HEK293 (cell line): ENCODE data around the gene COP1.

Experiments used
- FEZF1 ChIP-seq: fragments of 450-650 bp; formaldehyde crosslinking; IDR thresholded peaks from 2 replicates; pipeline ENCODE4 v1.5.1; 2016; ENCODE audit warnings: missing biosample characterization, missing genetic modification characterization
- GLIS1 ChIP-seq: fragments of 450-650 bp; formaldehyde crosslinking; IDR thresholded peaks from 2 replicates; pipeline ENCODE4 v1.5.1; 2016; ENCODE audit warnings: missing biosample characterization, missing genetic modification characterization
- HOXA7 ChIP-seq: sonication (generic); formaldehyde crosslinking; IDR thresholded peaks from 2 replicates; pipeline ENCODE4 v1.8.1; 2022; ENCODE audit warnings: missing genetic modification reagents, borderline replicate concordance
- KLF1 ChIP-seq: fragments of 450-650 bp; formaldehyde crosslinking; IDR thresholded peaks from 2 replicates; pipeline ENCODE4 v1.5.1; 2016; ENCODE audit warnings: missing biosample characterization, missing genetic modification characterization
- ZNF658 ChIP-seq: fragments of 450-650 bp; formaldehyde crosslinking; IDR thresholded peaks from 2 replicates; pipeline ENCODE4; 2016; ENCODE audit warnings: missing biosample characterization, missing genetic modification characterization
- ZNF776 ChIP-seq: fragments of 450-650 bp; formaldehyde crosslinking; IDR thresholded peaks from 2 replicates; pipeline ENCODE4 v1.5.0; 2017; ENCODE audit warnings: missing biosample characterization, missing genetic modification characterization, borderline replicate concordance
- TF ChIP-seq, protein P1 (sequence below): IDR thresholded peaks from 2 replicates; pipeline ENCODE4 v1.6.1; 2011; ENCODE audit warnings: mild to moderate bottlenecking, low read depth, low read length, borderline replicate concordance
- TF ChIP-seq, protein P2 (sequence below): fragments of 450-650 bp; formaldehyde crosslinking; IDR thresholded peaks from 2 replicates; pipeline ENCODE4 v1.5.1; 2016; ENCODE audit warnings: missing biosample characterization, missing genetic modification characterization

DNA sequence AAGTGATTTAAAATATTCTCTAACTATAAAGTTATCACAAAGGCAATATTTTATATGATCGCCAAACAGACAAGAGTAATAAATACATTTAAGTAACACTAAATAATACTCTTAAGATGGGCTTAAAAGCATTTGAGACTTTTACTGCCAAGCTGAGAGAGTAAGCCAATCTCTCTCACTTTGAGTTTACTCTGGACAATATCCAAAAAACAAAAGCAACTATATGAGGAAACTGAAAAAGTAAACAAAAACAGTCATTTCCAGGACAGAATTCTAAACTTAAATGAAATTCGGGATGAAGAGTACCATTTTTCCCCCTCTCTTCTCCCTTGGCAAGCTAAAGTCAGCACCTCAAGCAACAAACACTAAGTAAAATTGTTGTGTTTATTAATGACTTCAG lies 173.2 kb downstream of the COP1 start:
- TF ChIP-seq FEZF1 (tag by site-specific recombination) (no peak), KLF1 (tag by site-specific recombination) (no peak), ZNF658 (tag by site-specific recombination) (no peak), GLIS1 (tag by site-specific recombination) (no peak), HOXA7 (CRISPR knock-in tag) (no peak), ZNF776 (no peak)
- TF ChIP-seq, protein P1, sequence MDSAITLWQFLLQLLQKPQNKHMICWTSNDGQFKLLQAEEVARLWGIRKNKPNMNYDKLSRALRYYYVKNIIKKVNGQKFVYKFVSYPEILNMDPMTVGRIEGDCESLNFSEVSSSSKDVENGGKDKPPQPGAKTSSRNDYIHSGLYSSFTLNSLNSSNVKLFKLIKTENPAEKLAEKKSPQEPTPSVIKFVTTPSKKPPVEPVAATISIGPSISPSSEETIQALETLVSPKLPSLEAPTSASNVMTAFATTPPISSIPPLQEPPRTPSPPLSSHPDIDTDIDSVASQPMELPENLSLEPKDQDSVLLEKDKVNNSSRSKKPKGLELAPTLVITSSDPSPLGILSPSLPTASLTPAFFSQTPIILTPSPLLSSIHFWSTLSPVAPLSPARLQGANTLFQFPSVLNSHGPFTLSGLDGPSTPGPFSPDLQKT: no peak
- TF ChIP-seq, protein P2, sequence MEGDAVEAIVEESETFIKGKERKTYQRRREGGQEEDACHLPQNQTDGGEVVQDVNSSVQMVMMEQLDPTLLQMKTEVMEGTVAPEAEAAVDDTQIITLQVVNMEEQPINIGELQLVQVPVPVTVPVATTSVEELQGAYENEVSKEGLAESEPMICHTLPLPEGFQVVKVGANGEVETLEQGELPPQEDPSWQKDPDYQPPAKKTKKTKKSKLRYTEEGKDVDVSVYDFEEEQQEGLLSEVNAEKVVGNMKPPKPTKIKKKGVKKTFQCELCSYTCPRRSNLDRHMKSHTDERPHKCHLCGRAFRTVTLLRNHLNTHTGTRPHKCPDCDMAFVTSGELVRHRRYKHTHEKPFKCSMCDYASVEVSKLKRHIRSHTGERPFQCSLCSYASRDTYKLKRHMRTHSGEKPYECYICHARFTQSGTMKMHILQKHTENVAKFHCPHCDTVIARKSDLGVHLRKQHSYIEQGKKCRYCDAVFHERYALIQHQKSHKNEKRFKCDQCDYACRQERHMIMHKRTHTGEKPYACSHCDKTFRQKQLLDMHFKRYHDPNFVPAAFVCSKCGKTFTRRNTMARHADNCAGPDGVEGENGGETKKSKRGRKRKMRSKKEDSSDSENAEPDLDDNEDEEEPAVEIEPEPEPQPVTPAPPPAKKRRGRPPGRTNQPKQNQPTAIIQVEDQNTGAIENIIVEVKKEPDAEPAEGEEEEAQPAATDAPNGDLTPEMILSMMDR: no peak
